SK-N-SH (cell line): ENCODE results near the gene KRTAP19-1.

Source experiments
- CTCF ChIP-seq: fragments of 200-600 bp; sonication (generic); IDR thresholded peaks from 2 replicates; pipeline ENCODE4 v1.6.1; 2017; ENCODE audit warnings: antibody characterized with exemption, mild to moderate bottlenecking, moderate library complexity
- POLR2AphosphoS5 ChIP-seq: IDR thresholded peaks from 2 replicates; pipeline ENCODE4 v1.6.1; 2012; ENCODE audit warnings: low read depth, low read length
- YY1 ChIP-seq: IDR thresholded peaks from 2 replicates; pipeline ENCODE4 v1.4.0; 2012; ENCODE audit warnings: low read depth, mild to moderate bottlenecking

- TF ChIP-seq YY1 (no peak), POLR2AphosphoS5 (no peak), CTCF (no peak)
Observed at GRCh38 chr21:30491963-30492428, 11.8 kb upstream of the KRTAP19-1 start, which contains the start of gene KRTAP19-3.
